ENCODE measurements around the gene MT1F. TPM values are rescaled to one million over a fixed set of nuclear protein-coding genes. Genes with fewer than 3 reads are reported as not detected.
A peak's percentile ranks its signal among the peaks of the same experiment; 100 is the strongest.

The MT1F gene
- not detected in 2 replicates for total RNA-seq (2014; rRNA removed; shearing (Covaris generic))

DNA sequence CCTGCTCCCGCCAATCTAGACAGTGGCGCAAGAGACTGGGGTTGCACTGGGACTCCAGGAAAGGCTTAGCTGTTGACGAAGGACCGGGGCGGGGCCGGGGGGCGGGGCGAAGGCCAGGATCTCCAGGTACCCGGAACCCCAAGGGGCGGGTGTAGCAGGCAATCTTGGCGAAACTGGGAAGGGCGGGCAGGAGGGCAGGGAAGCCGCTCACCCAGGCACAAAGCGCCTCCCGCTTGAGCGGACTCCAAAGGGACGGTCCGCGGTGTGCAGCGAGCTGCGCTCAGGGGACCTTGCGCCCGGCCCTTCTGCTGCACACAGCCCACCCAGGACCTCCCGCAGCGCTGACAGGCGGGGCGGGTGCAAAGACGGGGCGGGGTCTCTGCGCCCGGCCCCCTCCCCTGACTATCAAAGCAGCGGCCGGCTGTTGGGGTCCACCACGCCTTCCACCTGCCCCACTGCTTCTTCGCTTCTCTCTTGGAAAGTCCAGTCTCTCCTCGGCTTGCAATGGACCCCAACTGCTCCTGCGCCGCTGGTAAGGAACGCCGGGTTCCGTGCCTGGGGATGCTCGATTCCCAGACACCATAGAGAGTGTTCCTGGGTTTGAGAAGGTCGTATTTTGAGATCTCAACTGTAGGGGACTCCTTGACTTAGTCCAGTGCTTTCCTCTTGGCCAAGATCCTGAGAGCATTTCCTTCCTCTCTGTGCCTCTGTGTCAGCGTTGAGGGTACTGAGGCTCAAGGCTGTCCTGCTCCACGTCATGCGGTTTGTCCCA is at the start of gene MT1F:
Gene MT1F (plus strand): TSS at position 405 of the 772 bp plus-strand sequence. CDS start 100 bp downstream, at position 505.
- no peaks in the 10 kb centered on the region for H3K4me1 ChIP-seq (replicated peaks)
- H3K27me3 ChIP-seq (replicated peaks): peaks cover 22% of the 10 kb centered on the region
- H3K36me3 ChIP-seq: no peaks in the 10 kb centered on the region
- DNase-seq (ENCODE audit: low read depth in 1 of 2, low spot score in 2 of 2): no peak
- H3K9me3 ChIP-seq (replicated peaks): no peaks in the 10 kb centered on the region
- no peak within 1 kb of the TSS for H3K4me3 ChIP-seq
- H3K27ac ChIP-seq: no peak within 1 kb of the TSS

DNA sequence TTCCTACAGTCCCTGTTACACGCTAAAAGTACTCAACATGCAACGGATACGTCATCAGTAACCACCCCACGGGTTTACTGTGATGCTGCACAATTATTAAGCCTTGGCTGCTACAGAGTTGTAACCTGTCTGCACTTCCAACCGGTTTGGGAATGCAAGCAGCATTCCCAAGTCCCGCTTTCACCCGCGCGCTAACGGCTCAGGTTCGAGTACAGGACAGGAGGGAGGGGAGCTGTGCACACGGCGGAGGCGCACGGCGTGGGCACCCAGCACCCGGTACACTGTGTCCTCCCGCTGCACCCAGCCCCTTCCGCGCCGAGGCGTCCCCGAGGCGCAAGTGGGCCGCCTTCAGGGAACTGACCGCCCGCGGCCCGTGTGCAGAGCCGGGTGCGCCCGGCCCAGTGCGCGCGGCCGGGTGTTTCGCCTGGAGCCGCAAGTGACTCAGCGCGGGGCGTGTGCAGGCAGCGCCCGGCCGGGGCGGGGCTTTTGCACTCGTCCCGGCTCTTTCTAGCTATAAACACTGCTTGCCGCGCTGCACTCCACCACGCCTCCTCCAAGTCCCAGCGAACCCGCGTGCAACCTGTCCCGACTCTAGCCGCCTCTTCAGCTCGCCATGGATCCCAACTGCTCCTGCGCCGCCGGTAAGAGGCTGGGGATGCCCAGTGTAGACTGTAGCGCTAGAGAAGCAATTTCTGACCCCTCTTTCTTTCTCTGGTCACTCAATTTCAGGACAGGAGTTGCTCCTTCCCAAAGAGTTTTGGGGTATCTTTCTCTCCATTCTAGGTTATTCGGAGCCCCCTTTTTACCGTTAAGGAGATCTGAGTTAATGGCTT is 49.5 kb upstream of the MT1F start, which contains the start of gene MT2A:
Gene MT2A (plus strand): TSS at position 542 of the 833 bp plus-strand sequence. CDS start 72 bp downstream, at position 614.
- no peaks in the 10 kb centered on the region for H3K27me3 ChIP-seq (replicated peaks)
- peak; percentile 90 to 96 for DNase-seq (ENCODE audit: low read depth in 1 of 2, low spot score in 2 of 2)
- peak within 1 kb of the TSS; percentile 47 for H3K4me3 ChIP-seq
- H3K27ac ChIP-seq: peak within 1 kb of the TSS; percentile 96
- H3K4me1 ChIP-seq (replicated peaks): peaks cover 63% of the 10 kb centered on the region
- no peaks in the 10 kb centered on the region for H3K9me3 ChIP-seq (replicated peaks)
- no peaks in the 10 kb centered on the region for H3K36me3 ChIP-seq

DNA sequence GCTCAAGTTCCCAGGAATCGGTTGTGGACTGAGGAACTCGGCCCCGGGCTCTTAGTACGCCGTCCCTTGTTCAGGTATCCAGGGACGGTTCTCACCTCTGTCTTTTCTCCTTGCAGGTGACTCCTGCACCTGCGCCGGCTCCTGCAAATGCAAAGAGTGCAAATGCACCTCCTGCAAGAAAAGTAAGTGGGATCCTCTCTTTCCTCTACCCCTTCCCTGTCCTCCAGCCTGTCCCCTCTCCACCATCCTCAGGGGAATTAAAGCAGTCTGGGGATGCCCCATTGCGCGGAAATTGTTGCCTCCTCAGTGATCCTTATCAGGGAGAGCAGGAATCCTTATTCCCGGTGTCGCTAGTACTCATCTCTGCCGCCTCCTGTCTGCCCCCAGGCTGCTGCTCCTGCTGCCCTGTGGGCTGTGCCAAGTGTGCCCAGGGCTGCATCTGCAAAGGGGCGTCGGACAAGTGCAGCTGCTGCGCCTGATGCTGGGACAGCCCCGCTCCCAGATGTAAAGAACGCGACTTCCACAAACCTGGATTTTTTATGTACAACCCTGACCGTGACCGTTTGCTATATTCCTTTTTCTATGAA is 48.8 kb upstream of the MT1F start:
- DNase-seq (ENCODE audit: low read depth in 1 of 2, low spot score in 2 of 2): no peak
- no peaks in the 10 kb centered on the region for H3K27me3 ChIP-seq (replicated peaks)
- peak overlapping the region; percentile 47 for H3K4me3 ChIP-seq
- no peaks in the 10 kb centered on the region for H3K36me3 ChIP-seq
- H3K4me1 ChIP-seq (replicated peaks): peaks cover 70% of the 10 kb centered on the region
- peak overlapping the region; percentile 96 for H3K27ac ChIP-seq
- H3K9me3 ChIP-seq (replicated peaks): no peaks in the 10 kb centered on the region

DNA sequence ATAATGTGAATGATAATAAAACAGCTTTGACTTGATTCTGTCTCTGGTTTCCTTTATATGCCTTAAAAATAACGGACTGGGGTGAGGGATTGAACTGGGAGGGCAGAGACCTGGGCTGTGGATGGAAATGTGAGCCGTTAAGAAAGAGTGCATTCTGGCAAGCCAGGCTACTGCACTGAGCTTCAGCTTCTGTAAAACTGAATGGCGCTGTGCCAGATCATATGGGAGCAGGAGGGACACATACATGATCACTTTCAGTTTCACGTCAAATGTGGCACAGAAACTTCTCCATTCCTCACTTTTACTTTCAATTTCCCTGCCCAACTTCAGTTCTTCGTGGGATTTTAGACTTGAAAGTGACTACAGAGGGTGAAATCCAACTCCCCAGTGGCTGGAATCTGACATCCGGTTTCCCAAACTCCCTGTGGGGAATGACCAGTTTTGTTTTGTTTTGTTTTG is 48.3 kb upstream of the MT1F start:
- peak; percentile 78 to 92 for DNase-seq (ENCODE audit: low read depth in 1 of 2, low spot score in 2 of 2)
- Histone ChIP-seq H3K27ac (peak overlapping the region; percentile 96), H3K4me3 (peak overlapping the region; percentile 47), H3K36me3 (no peaks in the 10 kb centered on the region), H3K4me1 (replicated peaks) (peaks cover 75% of the 10 kb centered on the region), H3K27me3 (replicated peaks) (no peaks in the 10 kb centered on the region), H3K9me3 (replicated peaks) (no peaks in the 10 kb centered on the region)

DNA sequence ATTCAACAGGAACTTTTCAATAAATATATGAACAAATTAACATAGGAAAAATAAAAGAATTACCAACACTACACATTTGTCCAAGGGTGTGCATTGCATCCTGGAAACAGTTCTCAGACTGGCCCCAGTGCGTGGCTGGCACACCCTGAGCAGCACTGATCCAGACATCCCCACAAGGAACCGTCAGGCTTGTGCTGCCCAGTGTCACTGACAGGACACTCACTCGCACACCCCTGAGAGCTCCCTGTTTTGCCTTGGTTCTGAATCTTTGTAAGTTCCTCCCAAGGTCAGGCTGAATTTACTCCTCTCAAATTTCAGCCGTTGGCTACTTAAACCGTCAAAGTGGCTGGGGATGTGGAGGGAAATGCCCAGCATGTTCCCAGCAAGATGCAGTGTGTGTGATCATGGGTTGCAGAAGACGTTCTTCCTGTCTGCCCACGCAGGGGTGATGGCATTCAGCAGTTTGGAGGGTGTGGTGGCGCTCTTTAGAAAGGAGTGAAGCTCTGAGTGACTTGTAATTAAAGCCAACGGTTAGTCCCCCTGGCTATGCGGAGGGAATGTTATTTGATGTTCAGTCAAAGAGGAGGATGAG is 47.6 kb upstream of the MT1F start:
- H3K4me3 ChIP-seq: peak overlapping the region; percentile 47
- H3K4me1 ChIP-seq (replicated peaks): peaks cover 82% of the 10 kb centered on the region
- no peaks in the 10 kb centered on the region for H3K36me3 ChIP-seq
- DNase-seq (ENCODE audit: low read depth in 1 of 2, low spot score in 2 of 2): peak; percentile 73 to 82
- H3K27ac ChIP-seq: peak overlapping the region; percentile 96
- H3K9me3 ChIP-seq (replicated peaks): no peaks in the 10 kb centered on the region
- H3K27me3 ChIP-seq (replicated peaks): no peaks in the 10 kb centered on the region

DNA sequence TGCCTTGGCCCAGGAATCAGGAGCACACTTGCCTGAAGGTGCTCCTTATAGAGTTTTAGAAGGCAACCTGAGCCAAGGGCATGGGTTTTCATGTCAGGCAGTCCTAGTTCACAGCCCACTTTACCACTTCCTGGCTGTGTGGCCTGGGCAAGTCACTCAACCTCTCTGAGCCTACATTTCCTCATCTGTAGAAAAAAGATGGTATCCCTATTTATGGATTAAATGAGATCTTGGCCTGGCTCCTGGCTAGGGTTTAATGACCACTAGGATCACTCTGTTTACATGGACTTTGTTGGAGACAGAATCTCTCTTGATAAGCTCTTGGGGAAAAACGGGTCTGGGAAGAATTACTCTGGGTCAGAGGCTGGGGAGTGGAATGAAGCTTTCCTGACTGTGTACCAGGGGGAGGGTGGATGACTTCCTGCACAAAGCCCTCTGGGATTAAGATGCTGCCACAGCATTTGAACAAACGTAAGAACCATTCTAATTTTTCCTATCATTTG is 47.1 kb upstream of the MT1F start:
- H3K27me3 ChIP-seq (replicated peaks): no peaks in the 10 kb centered on the region
- H3K4me1 ChIP-seq (replicated peaks): peaks cover 81% of the 10 kb centered on the region
- H3K9me3 ChIP-seq (replicated peaks): no peaks in the 10 kb centered on the region
- H3K27ac ChIP-seq: peak overlapping the region; percentile 96
- no peaks in the 10 kb centered on the region for H3K36me3 ChIP-seq
- DNase-seq (ENCODE audit: low read depth in 1 of 2, low spot score in 2 of 2): no peak
- H3K4me3 ChIP-seq: peak overlapping the region; percentile 47

DNA sequence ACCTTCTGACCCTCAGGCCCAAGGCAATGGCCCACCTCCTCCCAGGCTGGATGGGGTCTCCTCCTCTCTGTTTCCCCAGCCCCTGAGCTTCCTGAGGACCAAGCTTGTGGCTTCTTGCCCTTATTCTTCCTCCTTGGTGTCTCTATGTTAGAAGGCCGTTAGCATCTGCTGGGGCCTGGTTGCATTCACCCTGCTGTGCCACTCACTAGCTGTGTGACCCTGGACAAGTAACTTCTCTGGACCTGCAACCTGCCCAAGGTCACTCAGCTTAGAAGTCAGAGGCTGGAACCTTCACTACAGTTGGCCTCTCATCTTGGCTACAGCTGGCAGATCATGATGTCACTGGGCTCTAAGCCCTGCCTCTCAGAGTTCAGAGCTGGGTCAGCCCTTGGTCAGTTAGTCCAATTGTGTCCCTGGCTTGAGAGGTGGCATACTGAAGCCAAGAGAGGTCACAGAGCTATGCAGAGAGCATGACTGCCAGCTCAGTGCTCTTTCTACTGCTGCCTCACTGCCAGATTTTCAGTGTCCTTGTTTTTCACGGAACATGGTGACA is 46.4 kb upstream of the MT1F start:
- Histone ChIP-seq H3K36me3 (no peaks in the 10 kb centered on the region), H3K9me3 (replicated peaks) (no peaks in the 10 kb centered on the region), H3K4me1 (replicated peaks) (peaks cover 74% of the 10 kb centered on the region), H3K4me3 (no peak overlapping the region), H3K27me3 (replicated peaks) (no peaks in the 10 kb centered on the region), H3K27ac (peak overlapping the region; percentile 96)
- DNase-seq (ENCODE audit: low read depth in 1 of 2, low spot score in 2 of 2): peak in 1 of 2 experiments; percentile 37

DNA sequence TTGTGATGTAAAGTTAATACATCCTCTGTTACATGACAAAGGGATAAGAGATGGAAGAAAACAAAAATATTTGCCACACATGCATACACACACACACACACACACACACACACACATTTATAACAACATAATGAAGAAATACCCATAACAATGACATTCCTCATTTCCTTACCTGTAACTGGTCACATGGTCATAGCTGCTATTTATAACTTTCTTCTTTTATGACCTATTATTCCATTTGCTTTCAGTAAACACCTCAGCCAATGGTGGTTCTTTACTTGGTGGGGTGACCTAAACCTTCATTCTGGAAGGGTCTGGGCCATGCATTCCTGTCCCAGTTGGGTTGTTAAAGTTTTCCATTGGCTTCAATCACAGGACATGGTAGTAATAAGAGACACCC is 44.1 kb upstream of the MT1F start:
- no peak for DNase-seq (ENCODE audit: low read depth in 1 of 2, low spot score in 2 of 2)
- H3K4me1 ChIP-seq (replicated peaks): peaks cover 55% of the 10 kb centered on the region
- H3K27ac ChIP-seq: peak overlapping the region; percentile 60
- H3K4me3 ChIP-seq: 0 out of 2 replicates have a peak overlapping the region, but pooled peaks have one; percentile 1
- no peaks in the 10 kb centered on the region for H3K27me3 ChIP-seq (replicated peaks)
- no peaks in the 10 kb centered on the region for H3K9me3 ChIP-seq (replicated peaks)
- H3K36me3 ChIP-seq: no peaks in the 10 kb centered on the region

DNA sequence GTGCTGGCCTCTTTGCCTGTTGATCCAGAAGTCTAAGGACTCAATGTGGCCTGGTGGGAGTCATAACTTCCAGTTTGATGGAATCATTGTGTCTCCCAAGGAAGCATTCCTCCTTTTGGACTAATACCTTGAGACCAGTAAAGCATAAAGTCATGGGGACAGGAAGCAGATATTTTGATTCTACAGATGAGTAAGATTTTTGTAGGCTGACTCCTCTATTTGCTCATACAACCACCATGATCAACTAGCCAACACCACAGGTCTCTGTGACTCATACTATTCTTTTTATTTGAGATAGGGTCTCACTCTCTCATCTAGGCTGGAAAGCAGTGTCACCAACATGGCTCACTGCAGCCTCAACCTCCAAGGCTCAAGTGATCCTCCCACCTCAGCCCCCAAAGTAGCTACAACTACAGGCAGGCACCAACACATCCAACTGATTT is 43.2 kb upstream of the MT1F start:
- Histone ChIP-seq H3K4me3 (0 out of 2 replicates have a peak overlapping the region, but pooled peaks have one; percentile 1), H3K27ac (peak overlapping the region; percentile 60), H3K9me3 (replicated peaks) (no peaks in the 10 kb centered on the region), H3K36me3 (no peaks in the 10 kb centered on the region), H3K4me1 (replicated peaks) (peaks cover 55% of the 10 kb centered on the region), H3K27me3 (replicated peaks) (no peaks in the 10 kb centered on the region)
- DNase-seq (ENCODE audit: low read depth in 1 of 2, low spot score in 2 of 2): peak in 1 of 2 experiments; percentile 75

DNA sequence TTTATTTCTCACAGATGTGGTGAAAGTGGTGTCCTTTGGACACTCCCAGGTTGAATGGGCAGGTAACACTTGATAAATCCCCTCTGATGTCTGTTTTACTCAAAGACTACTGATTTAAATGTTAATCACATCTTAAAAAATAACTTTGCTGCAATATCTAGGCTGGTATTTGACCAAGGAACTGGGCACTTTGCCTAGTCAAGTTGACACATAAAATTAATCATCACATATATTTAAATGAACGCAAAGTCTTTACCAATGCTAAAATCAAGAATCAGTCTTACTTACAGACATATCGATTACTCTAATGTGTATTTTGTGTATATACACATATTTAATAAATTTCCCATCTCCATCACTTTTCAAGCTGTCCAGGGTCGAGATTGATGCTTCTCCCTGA is 42.4 kb upstream of the MT1F start:
- Histone ChIP-seq H3K4me1 (replicated peaks) (peaks cover 49% of the 10 kb centered on the region), H3K9me3 (replicated peaks) (no peaks in the 10 kb centered on the region), H3K27ac (peak overlapping the region; percentile 49; the same call in 1 of the 2 replicates), H3K27me3 (replicated peaks) (no peaks in the 10 kb centered on the region), H3K4me3 (no peak overlapping the region), H3K36me3 (no peaks in the 10 kb centered on the region)
- no peak for DNase-seq (ENCODE audit: low read depth in 1 of 2, low spot score in 2 of 2)

DNA sequence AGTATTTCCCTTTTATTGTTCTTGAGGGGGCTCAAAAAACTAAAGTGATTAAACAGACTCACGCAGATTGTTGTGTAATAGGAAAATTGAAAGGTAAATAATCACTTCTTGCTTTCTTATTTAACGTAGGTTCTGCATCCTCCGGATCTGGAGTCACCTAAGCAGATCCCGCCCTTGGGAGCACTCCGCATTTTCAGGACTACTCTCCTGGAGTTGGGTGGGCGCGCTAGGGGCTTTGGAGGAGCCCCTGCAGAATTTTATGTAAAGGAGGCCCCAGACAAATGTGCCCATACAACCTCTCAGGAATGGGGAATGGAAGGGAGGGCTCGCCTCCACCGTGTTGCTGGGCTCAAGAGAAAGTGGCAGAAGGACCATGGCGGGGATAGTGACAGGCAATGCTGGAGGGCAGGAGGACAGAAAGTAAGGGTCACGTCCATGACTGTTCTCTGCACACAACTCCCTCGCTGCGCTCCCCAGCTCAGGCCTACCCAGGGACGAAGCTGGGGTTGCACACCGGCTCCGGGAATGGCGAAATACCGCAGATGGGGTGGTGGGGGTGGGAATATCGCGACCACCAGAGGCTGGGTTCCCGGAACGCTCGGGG is 41.0 kb upstream of the MT1F start:
- no peak overlapping the region for H3K27ac ChIP-seq
- no peaks in the 10 kb centered on the region for H3K9me3 ChIP-seq (replicated peaks)
- H3K4me3 ChIP-seq: no peak overlapping the region
- H3K27me3 ChIP-seq (replicated peaks): no peaks in the 10 kb centered on the region
- H3K4me1 ChIP-seq (replicated peaks): peaks cover 36% of the 10 kb centered on the region
- H3K36me3 ChIP-seq: no peaks in the 10 kb centered on the region
- no peak for DNase-seq (ENCODE audit: low read depth in 1 of 2, low spot score in 2 of 2)

DNA sequence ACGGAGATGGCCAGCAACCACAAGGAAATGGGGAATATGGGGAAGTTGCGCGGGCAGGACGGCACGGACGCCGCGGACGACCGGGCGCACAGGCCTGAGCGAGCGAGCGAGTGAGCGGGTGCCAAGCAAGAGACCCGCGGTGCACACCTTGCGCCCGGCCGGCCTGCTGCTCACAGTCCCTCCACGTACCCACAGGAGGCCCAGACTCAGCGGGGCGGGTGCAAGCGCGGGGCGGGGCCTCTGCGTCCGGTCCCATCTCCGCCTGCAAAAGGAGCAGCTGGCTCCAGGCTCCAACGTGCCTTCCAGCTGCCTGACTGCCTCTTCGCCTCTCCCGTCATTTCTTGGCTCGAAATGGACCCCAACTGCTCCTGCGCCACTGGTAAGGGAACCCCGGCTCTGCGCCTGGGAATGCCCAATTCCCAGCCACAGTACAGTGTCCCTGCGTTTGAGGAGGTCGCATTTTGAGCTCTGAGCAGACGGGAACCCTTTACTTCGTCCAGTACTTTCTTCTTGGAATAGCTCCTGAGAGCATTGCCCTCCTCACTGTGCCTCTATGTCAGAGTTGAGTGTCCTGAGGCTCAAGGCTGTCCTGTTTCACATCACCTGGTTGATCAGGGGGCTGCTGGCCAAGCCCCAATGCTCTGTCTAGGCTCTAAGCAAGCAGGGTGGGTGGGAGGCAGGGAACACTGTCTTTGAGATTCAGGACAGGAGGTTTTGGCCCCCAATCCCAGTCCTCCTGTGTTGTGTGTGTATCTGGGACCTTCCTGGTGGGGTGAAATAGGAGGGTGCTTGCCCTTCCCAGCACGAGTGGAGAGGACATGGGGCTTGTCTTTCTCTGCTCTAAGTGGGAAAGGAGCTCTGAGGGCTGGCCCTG is 40.3 kb upstream of the MT1F start:
- Histone ChIP-seq H3K9me3 (replicated peaks) (no peaks in the 10 kb centered on the region), H3K4me3 (no peak overlapping the region), H3K4me1 (replicated peaks) (peaks cover 30% of the 10 kb centered on the region), H3K36me3 (no peaks in the 10 kb centered on the region), H3K27ac (no peak overlapping the region), H3K27me3 (replicated peaks) (no peaks in the 10 kb centered on the region)
- no peak for DNase-seq (ENCODE audit: low read depth in 1 of 2, low spot score in 2 of 2)

All from SJSA1 (cell line).